Endothelial cell of umbilical vein (primary cell): ENCODE data around the gene KRTAP3-2. TPM values are rescaled to one million over a fixed set of nuclear protein-coding genes. Genes with fewer than 3 reads are reported as not detected.

Experiments used
- BruUV-seq: library from RNA; stranded (reverse); fragments of 400-500 nt; replicated peaks from 2 replicates; lab custom pipeline; 2021; lab: Mats Ljungman, UMichigan
- CTCF ChIA-PET: fragments of 300-600, 350-600 bp; sonication (Branson Sonifier 250); formaldehyde crosslinking; loops from one replicate; lab custom pipeline; 2021; ENCODE audit warnings: antibody characterized with exemption, inconsistent platforms; lab: Charles Lee
- POLR2A ChIA-PET: fragments of 300-600, 350-600 bp; sonication (Branson Sonifier 250); formaldehyde crosslinking; loops from one replicate; lab custom pipeline; 2021; ENCODE audit warnings: antibody characterized with exemption, inconsistent platforms; lab: Charles Lee
- DNase-seq: peaks from one replicate; pipeline ENCODE4 v3.0.0-alpha.2; 2011; ENCODE audit warnings: low read depth, low spot score
- FAIRE-seq: peaks from 2 replicates; lab custom pipeline; 2011; peaks lifted over from hg19 to GRCh38; lab: Jason Lieb, UNC
- H2AFZ ChIP-seq: 2 replicates; pipeline ENCODE4 v1.6.0; 2012; ENCODE audit warnings: low read depth, low read length, control low read depth, inconsistent platforms
- H3K27ac ChIP-seq: 2 replicates; pipeline ENCODE4 v1.5.1; 2011; ENCODE audit warnings: low read depth, mild to moderate bottlenecking, control low read depth, low read length, moderate library complexity; ENCODE audit not compliant: insufficient read depth
- H3K27me3 ChIP-seq, 2 experiments: 2 replicates each; pipeline versions ENCODE4 v1.6.0 to v1.6.1; 2011; ENCODE audit warnings: low read length in 2 of 2, mixed read lengths in 1 of 2; ENCODE audit not compliant: control insufficient read depth in 2 of 2, insufficient read depth in 2 of 2
- H3K36me3 ChIP-seq, 2 experiments: 2 replicates in 1 of 2; 3 replicates in 1 of 2; pipeline ENCODE4 v1.5.1; 2011; ENCODE audit warnings: low read length in 2 of 2, mild to moderate bottlenecking in 1 of 2, moderate library complexity in 1 of 2; ENCODE audit not compliant: control insufficient read depth in 2 of 2, insufficient read depth in 2 of 2; ENCODE audit errors: extremely low read depth in 1 of 2
- H3K4me1 ChIP-seq: 3 replicates; pipeline ENCODE4 v1.5.1; 2011; ENCODE audit warnings: mild to moderate bottlenecking, low read length; ENCODE audit not compliant: control insufficient read depth, insufficient read depth; ENCODE audit errors: extremely low read depth
- H3K4me2 ChIP-seq: 2 replicates; pipeline ENCODE4 v1.6.1; 2011; ENCODE audit warnings: low read length, control low read depth, mixed read lengths; ENCODE audit not compliant: insufficient read depth
- H3K4me3 ChIP-seq, 3 experiments: fragments of 200-600 bp in 1 of 3; sonication (generic), shearing (Covaris generic) in 1 of 3; replicated peaks in 1 of 3; 2 replicates each; pipeline ENCODE4 v1.5.1; 2011 to 2016; ENCODE audit warnings: control low read depth in 3 of 3, low read length in 3 of 3, mild to moderate bottlenecking in 2 of 3, inconsistent platforms in 1 of 3, low read depth in 1 of 3, moderate library complexity in 1 of 3; ENCODE audit not compliant: insufficient read depth in 1 of 3
- H3K79me2 ChIP-seq: 2 replicates; pipeline ENCODE4 v1.6.0; 2012; ENCODE audit warnings: low read length, inconsistent platforms; ENCODE audit not compliant: control insufficient read depth, insufficient read depth
- H3K9ac ChIP-seq: replicated peaks from 2 replicates; pipeline ENCODE3; 2011; ENCODE audit warnings: low read length, control low read depth; ENCODE audit not compliant: insufficient read depth; ENCODE audit errors: extremely low read depth
- H3K9me1 ChIP-seq: replicated peaks from 3 replicates; pipeline ENCODE4 v1.6.0; 2011; ENCODE audit warnings: mild to moderate bottlenecking, low read length; ENCODE audit not compliant: control insufficient read depth, insufficient read depth; ENCODE audit errors: extremely low read depth
- H3K9me3 ChIP-seq: replicated peaks from 2 replicates; pipeline ENCODE4 v1.5.1; 2012; ENCODE audit warnings: low read length, inconsistent platforms; ENCODE audit not compliant: control insufficient read depth, insufficient read depth
- H4K20me1 ChIP-seq: replicated peaks from 2 replicates; pipeline ENCODE3; 2011; ENCODE audit warnings: mild to moderate bottlenecking, low read length; ENCODE audit not compliant: control insufficient read depth, insufficient read depth; ENCODE audit errors: extremely low read depth
- EZH2 ChIP-seq: IDR thresholded peaks from 2 replicates; pipeline ENCODE4 v1.6.1; 2012; ENCODE audit warnings: borderline replicate concordance, low read depth, mild to moderate bottlenecking, moderate library complexity, low read length, inconsistent platforms; ENCODE audit not compliant: severe bottlenecking
- FOS ChIP-seq: IDR thresholded peaks from 2 replicates; pipeline ENCODE4 v1.6.1; 2011; ENCODE audit warnings: mild to moderate bottlenecking, low read length, moderate library complexity, borderline replicate concordance; ENCODE audit not compliant: insufficient read depth
- GATA2 ChIP-seq: IDR thresholded peaks from 2 replicates; pipeline ENCODE4 v1.7.0; 2011; ENCODE audit warnings: low read depth, mild to moderate bottlenecking, moderate library complexity, mixed read lengths, low read length; ENCODE audit not compliant: insufficient read length, insufficient read depth
- JUN ChIP-seq: IDR thresholded peaks from 2 replicates; pipeline ENCODE4 v1.6.1; 2011; ENCODE audit warnings: borderline replicate concordance, low read depth; ENCODE audit not compliant: insufficient read length, insufficient read depth
- MYC ChIP-seq: IDR thresholded peaks from one replicate; pipeline ENCODE4 v1.6.1; 2011; ENCODE audit warnings: mild to moderate bottlenecking, low read depth, low read length
- POLR2A ChIP-seq: IDR thresholded peaks from 2 replicates; pipeline ENCODE4 v1.6.1; 2012; ENCODE audit warnings: low read depth, mild to moderate bottlenecking, control low read depth, low read length
- POLR2AphosphoS5 ChIP-seq: IDR thresholded peaks from 2 replicates; pipeline ENCODE4 v1.6.1; 2012; ENCODE audit warnings: low read depth, mild to moderate bottlenecking, control low read depth, low read length, moderate library complexity; ENCODE audit not compliant: insufficient read depth
- dilution Hi-C: fragments of 300-500 bp; cut with MboI; formaldehyde crosslinking; loops from one replicate; pipeline ENCODE4 v1.15.0; 2019; ENCODE audit warnings: low sequenced_read_pairs; ENCODE audit not compliant: extremely low pct_ligation_motif_present
- intact Hi-C: fragments of 100-400 bp; cut with micrococcal nuclease; formaldehyde crosslinking; loops from one replicate; pipeline ENCODE4 v1.10.0; 2022
- polyA plus RNA-seq, 4 experiments: library from polyadenylated mRNA; depleted of rRNA in 3 of 4; stranded (reverse) in 3 of 4; unstranded in 1 of 4; fragments of >200 nt; gene quantifications; 2 replicates each; pipeline versions ENCODE4 v1.2.1 to v1.2.3, GENCODE V29; 2011 to 2012; ENCODE audit warnings: missing spikeins in 1 of 4
- total RNA-seq: library from RNA; stranded (reverse); gene quantifications from 2 replicates; pipeline ENCODE4 v1.2.3, GENCODE V29; 2021
- TF ChIP-seq, protein P1 (sequence below): IDR thresholded peaks from 2 replicates; pipeline ENCODE4 v1.6.1; 2011; ENCODE audit not compliant: insufficient read depth, insufficient read length
- TF ChIP-seq, protein P2 (sequence below), 2 donors: IDR thresholded peaks; 1 replicate in 1 of 2; 2 replicates in 1 of 2; pipeline ENCODE4 v1.5.1; 2011; ENCODE audit warnings: low read length in 2 of 2, mild to moderate bottlenecking in 2 of 2, moderate library complexity in 2 of 2, control low read depth in 1 of 2, inconsistent platforms in 1 of 2, low read depth in 1 of 2; ENCODE audit not compliant: insufficient read depth in 1 of 2; ENCODE audit errors: extremely low read depth in 1 of 2

KRTAP3-2 gene
- total and polyA plus RNA-seq, 2 donors (not counting 3 experiments of a cell fraction or from before 2014, with no cell fraction given): not detected

DNA sequence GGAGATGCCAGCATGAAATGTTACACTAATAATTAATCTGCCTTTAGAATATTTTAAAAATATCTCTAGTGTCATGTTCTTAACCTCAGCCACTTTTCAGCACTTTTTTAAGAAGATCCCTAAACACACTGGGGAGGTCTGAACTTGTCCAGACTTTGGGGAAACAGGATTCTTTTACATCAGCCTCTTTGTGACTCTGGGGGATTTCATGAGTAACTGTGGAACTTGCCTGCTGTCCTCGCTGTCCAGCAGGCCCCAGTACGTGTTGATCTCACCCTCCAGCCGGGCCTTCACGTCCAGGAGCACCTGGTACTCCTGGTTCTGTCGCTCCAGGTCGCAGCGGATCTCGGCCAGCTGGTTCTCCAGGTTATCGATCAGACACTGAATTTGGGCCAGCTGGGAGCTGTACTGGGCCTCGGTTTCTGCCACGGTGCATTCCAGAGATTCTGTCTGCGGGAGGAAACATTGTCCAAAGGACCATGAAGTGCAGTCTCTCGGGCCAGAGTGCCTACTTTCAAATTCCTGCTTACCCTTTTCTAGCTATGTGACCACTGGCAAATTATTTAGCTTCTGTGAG is 21.0 kb downstream of the KRTAP3-2 start:
- ChIA-PET POLR2A (no interaction called here), CTCF (interaction anchor here (0.7 kb wide), 1 partner anchor 622 kb away, joined by 4 read pairs; no protein-coding TSS in a partner anchor)
- H3K27me3 ChIP-seq: peaks cover 0 to 4% of the 10 kb centered on the region in 2 experiments
- dilution Hi-C loops (no loop called here), intact Hi-C loops (no loop called here)
- no peaks in the 10 kb centered on the region for H3K9me3 ChIP-seq
- no peak overlapping the region for H3K9ac ChIP-seq
- no TSS peak for BruUV-seq
- H3K4me3 ChIP-seq: no peak overlapping the region
- H2AFZ ChIP-seq: no peak overlapping the region
- FAIRE-seq (no peak), DNase-seq (no peak)
- no peaks in the 10 kb centered on the region for H4K20me1 ChIP-seq
- H3K9me1 ChIP-seq: no peaks in the 10 kb centered on the region
- no peaks in the 10 kb centered on the region for H3K36me3 ChIP-seq
- H3K4me2 ChIP-seq: no peak overlapping the region
- no peaks in the 10 kb centered on the region for H3K79me2 ChIP-seq
- TF ChIP-seq FOS (no peak), GATA2 (no peak), POLR2AphosphoS5 (no peak), EZH2 (no peak), MYC (no peak), JUN (no peak), POLR2A (no peak)
- TF ChIP-seq, protein P1, sequence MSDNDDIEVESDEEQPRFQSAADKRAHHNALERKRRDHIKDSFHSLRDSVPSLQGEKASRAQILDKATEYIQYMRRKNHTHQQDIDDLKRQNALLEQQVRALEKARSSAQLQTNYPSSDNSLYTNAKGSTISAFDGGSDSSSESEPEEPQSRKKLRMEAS: no peak
- TF ChIP-seq, protein P2, sequence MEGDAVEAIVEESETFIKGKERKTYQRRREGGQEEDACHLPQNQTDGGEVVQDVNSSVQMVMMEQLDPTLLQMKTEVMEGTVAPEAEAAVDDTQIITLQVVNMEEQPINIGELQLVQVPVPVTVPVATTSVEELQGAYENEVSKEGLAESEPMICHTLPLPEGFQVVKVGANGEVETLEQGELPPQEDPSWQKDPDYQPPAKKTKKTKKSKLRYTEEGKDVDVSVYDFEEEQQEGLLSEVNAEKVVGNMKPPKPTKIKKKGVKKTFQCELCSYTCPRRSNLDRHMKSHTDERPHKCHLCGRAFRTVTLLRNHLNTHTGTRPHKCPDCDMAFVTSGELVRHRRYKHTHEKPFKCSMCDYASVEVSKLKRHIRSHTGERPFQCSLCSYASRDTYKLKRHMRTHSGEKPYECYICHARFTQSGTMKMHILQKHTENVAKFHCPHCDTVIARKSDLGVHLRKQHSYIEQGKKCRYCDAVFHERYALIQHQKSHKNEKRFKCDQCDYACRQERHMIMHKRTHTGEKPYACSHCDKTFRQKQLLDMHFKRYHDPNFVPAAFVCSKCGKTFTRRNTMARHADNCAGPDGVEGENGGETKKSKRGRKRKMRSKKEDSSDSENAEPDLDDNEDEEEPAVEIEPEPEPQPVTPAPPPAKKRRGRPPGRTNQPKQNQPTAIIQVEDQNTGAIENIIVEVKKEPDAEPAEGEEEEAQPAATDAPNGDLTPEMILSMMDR (IDR thresholded peaks at IDR 0.05; ENCODE audit: extremely low read depth in 1 of 2, insufficient read depth in 1 of 2, low read depth in 1 of 2, low read length in 2 of 2): no peak
- H3K4me1 ChIP-seq: no peaks in the 10 kb centered on the region
- no peak overlapping the region for H3K27ac ChIP-seq
